K562 (cell line): ENCODE data around the gene GYPE. TPM values are rescaled to one million over a fixed set of nuclear protein-coding genes. Genes with fewer than 3 reads are reported as not detected.
"Not testable (repeated sequence)": the region's sequence is repeated elsewhere in the genome, so short reads cannot be mapped to it uniquely, and the experiment has no call there.

Source experiments
- AFF1 ChIP-seq, 2 experiments: fragments of 450-650 bp; IDR thresholded peaks; 2 replicates each; pipeline ENCODE4 v1.6.1; 2018; ENCODE audit warnings: mild to moderate bottlenecking in 2 of 2, low read depth in 1 of 2; ENCODE audit not compliant: partially characterized antibody in 2 of 2
- CBFA2T2 ChIP-seq: fragments of 450-650 bp; conservative IDR thresholded peaks from 2 replicates; pipeline ENCODE4 v1.6.1; 2017; ENCODE audit warnings: mild to moderate bottlenecking
- CC2D1A ChIP-seq: fragments of 450-650 bp; IDR thresholded peaks from 2 replicates; pipeline ENCODE4 v1.6.1; 2017; ENCODE audit warnings: mild to moderate bottlenecking
- DACH1 ChIP-seq: fragments of 450-650 bp; IDR thresholded peaks from 2 replicates; pipeline ENCODE4 v1.6.1; 2018; ENCODE audit not compliant: partially characterized antibody
- GATA2 ChIP-seq: sonication (generic); formaldehyde crosslinking; IDR thresholded peaks from 2 replicates; pipeline ENCODE4 v1.4.0; 2020; ENCODE audit warnings: mild to moderate bottlenecking, missing genetic modification reagents
- JUN ChIP-seq, 2 experiments: sonication (generic) in 1 of 2; formaldehyde crosslinking in 1 of 2; IDR thresholded peaks; 2 replicates each; pipeline versions ENCODE4 v1.6.1 to v1.8.0; 2012 to 2022; ENCODE audit warnings: borderline replicate concordance in 2 of 2, mild to moderate bottlenecking in 2 of 2, improper control_type of control experiment in 1 of 2, low read depth in 1 of 2, low read length in 1 of 2, missing genetic modification reagents in 1 of 2
- KLF16 ChIP-seq: IDR thresholded peaks from 2 replicates; pipeline ENCODE4 v1.6.1; 2016; ENCODE audit warnings: antibody characterized with exemption
- MNT ChIP-seq, 2 experiments: fragments of 450-650 bp; conservative IDR thresholded peaks; 2 replicates each; pipeline ENCODE4 v1.6.1; 2017; ENCODE audit warnings: mild to moderate bottlenecking in 2 of 2, moderate library complexity in 2 of 2
- MTA2 ChIP-seq: fragments of 450-650 bp; IDR thresholded peaks from 2 replicates; pipeline ENCODE4 v1.6.1; 2016; ENCODE audit warnings: low read depth
- ZNF318 ChIP-seq, 2 experiments: fragments of 450-650 bp; IDR thresholded peaks; 2 replicates each; pipeline ENCODE4 v1.6.1; 2016; ENCODE audit warnings: mild to moderate bottlenecking in 2 of 2, borderline replicate concordance in 1 of 2, low read depth in 1 of 2, moderate library complexity in 1 of 2
- polyA plus RNA-seq, 8 experiments: library from polyadenylated mRNA; depleted of rRNA in 4 of 8; stranded (reverse) in 5 of 8; unstranded in 3 of 8; fragments of >200 nt; fragmentation: Nextera tagmentation in 2 of 8; fragmentation: Illumina TruSeq in 1 of 8; extraction: Ambion mirVana in 2 of 8; extraction: Trizol in 1 of 8; gene quantifications; 2 replicates each; pipeline versions ENCODE4 v1.2.1 to v1.2.3, GENCODE V29; 2011 to 2014; ENCODE audit warnings: inconsistent platforms in 1 of 8, missing spikeins in 1 of 8
- total RNA-seq, 7 experiments: library from RNA; depleted of rRNA in 6 of 7; stranded (reverse); fragments of >200 nt in 6 of 7; fragmentation: Illumina TruSeq in 2 of 7; extraction: Trizol in 2 of 7; gene quantifications; 2 replicates each; pipeline versions ENCODE4 v1.2.1 to v1.2.3, GENCODE V29; 2011 to 2021; ENCODE audit warnings: low replicate concordance in 1 of 7
- TF ChIP-seq, protein P1 (sequence below): fragments of 250-450 bp; sonication (Bioruptor Pico); IDR thresholded peaks from 2 replicates; pipeline ENCODE4 v1.4.0; 2020

GYPE gene
- total and polyA plus RNA-seq, 9 of the 15 experiments (the other 6 are each of a cell fraction or from before 2014, with no cell fraction given): 16.8 to 108 (median 43.7) TPM

- TF ChIP-seq MNT (conservative IDR thresholded peaks at IDR 0.05): peak; percentile 31 to 70; a peak in 2 of 4 replicates
- TF ChIP-seq CC2D1A: peak; percentile 96
- TF ChIP-seq GATA2 (CRISPR knock-in tag): peak; percentile 93
- TF ChIP-seq, protein P1, sequence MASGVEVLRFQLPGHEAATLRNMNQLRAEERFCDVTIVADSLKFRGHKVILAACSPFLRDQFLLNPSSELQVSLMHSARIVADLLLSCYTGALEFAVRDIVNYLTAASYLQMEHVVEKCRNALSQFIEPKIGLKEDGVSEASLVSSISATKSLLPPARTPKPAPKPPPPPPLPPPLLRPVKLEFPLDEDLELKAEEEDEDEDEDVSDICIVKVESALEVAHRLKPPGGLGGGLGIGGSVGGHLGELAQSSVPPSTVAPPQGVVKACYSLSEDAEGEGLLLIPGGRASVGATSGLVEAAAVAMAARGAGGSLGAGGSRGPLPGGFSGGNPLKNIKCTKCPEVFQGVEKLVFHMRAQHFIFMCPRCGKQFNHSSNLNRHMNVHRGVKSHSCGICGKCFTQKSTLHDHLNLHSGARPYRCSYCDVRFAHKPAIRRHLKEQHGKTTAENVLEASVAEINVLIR (CRISPR knock-in tag): 0 out of 2 replicates have a peak, but pooled peaks have one; percentile 17
- peak; percentile 21; the same call in 1 of the 2 replicates for TF ChIP-seq JUN (IDR thresholded peaks at IDR 0.05; ENCODE audit: borderline replicate concordance, low read depth, low read length)
- TF ChIP-seq JUN (CRISPR knock-in tag; IDR thresholded peaks at IDR 0.05; ENCODE audit: borderline replicate concordance): not testable (repeated sequence)
- peak; percentile 95 for TF ChIP-seq MTA2
- TF ChIP-seq ZNF318 (IDR thresholded peaks at IDR 0.05; ENCODE audit: borderline replicate concordance in 1 of 2, low read depth in 1 of 2): peak in 1 of 2 experiments; percentile 46; a peak in 1 of 4 replicates
- TF ChIP-seq KLF16: peak; percentile 95
- peak; percentile 22 to 64 for TF ChIP-seq AFF1 (IDR thresholded peaks at IDR 0.05; ENCODE audit: low read depth in 1 of 2, partially characterized antibody in 2 of 2)
- peak; percentile 98 for TF ChIP-seq CBFA2T2
- TF ChIP-seq DACH1: peak; percentile 96
Observed at GRCh38 chr4:143905440-143905839, at the start of gene GYPE (continued).
